ENCODE measurements around the gene PHF21A.

- TF ChIP-seq CTCF (IDR thresholded peaks at IDR 0.05 in 4 of 5, conservative IDR thresholded peaks at IDR 0.05 in 1 of 5) (no peak), POLR2A (IDR thresholded peaks at IDR 0.05) (no peak)
These were observed 132.3 kb downstream of the PHF21A start for GRCh38 chr11:45988921-45989320.

All from gastrocnemius medialis (tissue), 4 donors.